Panc1 (cell line): ENCODE results near the gene ABTB2. TPM values are rescaled to one million over a fixed set of nuclear protein-coding genes. Genes with fewer than 3 reads are reported as not detected.

Experiments
- ATAC-seq: fragments of 200-7000 bp; cut with Tn5 transposase; 2 replicates; pipeline ENCODE4 v1.9.1; 2020; ENCODE audit warnings: mild to moderate bottlenecking, moderate library complexity
- BruUV-seq: library from RNA; stranded (reverse); fragments of 400-500 nt; replicated peaks from 2 replicates; lab custom pipeline; 2021; lab: Mats Ljungman, UMichigan
- CTCF ChIA-PET: fragments of 300-600 bp; sonication (Branson Sonifier 250); formaldehyde crosslinking; loops from one replicate; lab custom pipeline; 2022; ENCODE audit warnings: antibody characterized with exemption; lab: Charles Lee
- POLR2A ChIA-PET: fragments of 300-600 bp; sonication (Branson Sonifier 250); formaldehyde crosslinking; loops from one replicate; lab custom pipeline; 2022; ENCODE audit warnings: antibody characterized with exemption; lab: Charles Lee
- DNase-seq: peaks from one replicate; pipeline ENCODE4 v3.0.0-alpha.2; 2010; ENCODE audit warnings: low read depth, low spot score
- H3K27ac ChIP-seq: 2 replicates; pipeline ENCODE4 v1.5.1; 2011; ENCODE audit warnings: mild to moderate bottlenecking, low read length, inconsistent platforms
- H3K27me3 ChIP-seq: fragments of 200-500 bp; sonication (Bioruptor generic); 2 replicates; pipeline ENCODE4 v1.6.0; 2014; ENCODE audit warnings: low read length, inconsistent platforms; ENCODE audit not compliant: control insufficient read depth, insufficient read depth
- H3K36me3 ChIP-seq: fragments of 200-500 bp; sonication (Bioruptor generic); 2 replicates; pipeline ENCODE4 v1.5.1; 2014; ENCODE audit warnings: inconsistent platforms, mild to moderate bottlenecking, low read length, moderate library complexity; ENCODE audit not compliant: control insufficient read depth, insufficient read depth
- H3K4me1 ChIP-seq: 2 replicates; pipeline ENCODE4 v1.5.1; 2011; ENCODE audit warnings: inconsistent platforms, mild to moderate bottlenecking, low read length, moderate library complexity; ENCODE audit not compliant: control insufficient read depth, insufficient read depth
- H3K4me3 ChIP-seq, 2 experiments: 2 replicates each; pipeline ENCODE4 v1.5.1; 2011 to 2012; ENCODE audit warnings: low read depth in 2 of 2, low read length in 2 of 2, mild to moderate bottlenecking in 2 of 2, inconsistent platforms in 1 of 2, moderate library complexity in 1 of 2
- H3K9me3 ChIP-seq: fragments of 200-500 bp; sonication (Bioruptor generic); 2 replicates; pipeline ENCODE4 v1.5.1; 2014; ENCODE audit warnings: low read depth, mild to moderate bottlenecking, inconsistent platforms, low read length, moderate library complexity; ENCODE audit not compliant: control insufficient read depth, insufficient read depth
- POLR2AphosphoS5 ChIP-seq: IDR thresholded peaks from 2 replicates; pipeline ENCODE4 v1.6.1; 2012; ENCODE audit warnings: mild to moderate bottlenecking, low read depth, low read length, moderate library complexity
- SIN3A ChIP-seq: IDR thresholded peaks from 2 replicates; pipeline ENCODE4 v1.6.1; 2012; ENCODE audit warnings: low read depth, mild to moderate bottlenecking, low read length, moderate library complexity, borderline replicate concordance; ENCODE audit not compliant: insufficient read depth
- TCF7L2 ChIP-seq: IDR thresholded peaks from 2 replicates; pipeline ENCODE4 v1.6.1; 2011; ENCODE audit warnings: mild to moderate bottlenecking, low read depth, low read length, inconsistent platforms
- in situ Hi-C: cut with HindIII; loops from 2 replicates; pipeline ENCODE4 v1.10.0; 2016; ENCODE audit warnings: low sequenced_read_pairs, low pct_unique_long_range_greater_than_20kb
- intact Hi-C: fragments of 100-400 bp; cut with micrococcal nuclease; formaldehyde crosslinking; loops from one replicate; pipeline ENCODE4 v1.10.0; 2022; ENCODE audit not compliant: unreplicated experiment
- total RNA-seq: library from RNA; stranded (reverse); gene quantifications from one replicate; pipeline ENCODE4 v1.2.1, GENCODE V29; 2021; ENCODE audit not compliant: unreplicated experiment
- TF ChIP-seq, protein P1 (sequence below): fragments of 450-650 bp; IDR thresholded peaks from 2 replicates; pipeline ENCODE4 v1.5.1; 2017; ENCODE audit warnings: mild to moderate bottlenecking
- TF ChIP-seq, protein P2 (sequence below), 2 experiments: IDR thresholded peaks; 2 replicates each; pipeline ENCODE4 v1.6.1; 2011 to 2012; ENCODE audit warnings: low read depth in 2 of 2, control low read depth in 1 of 2, low read length in 1 of 2, mild to moderate bottlenecking in 1 of 2, moderate library complexity in 1 of 2; ENCODE audit not compliant: insufficient read depth in 1 of 2

ABTB2 gene
- total RNA-seq, 1 experiment from 2014 or later = 22.7 TPM

DNA sequence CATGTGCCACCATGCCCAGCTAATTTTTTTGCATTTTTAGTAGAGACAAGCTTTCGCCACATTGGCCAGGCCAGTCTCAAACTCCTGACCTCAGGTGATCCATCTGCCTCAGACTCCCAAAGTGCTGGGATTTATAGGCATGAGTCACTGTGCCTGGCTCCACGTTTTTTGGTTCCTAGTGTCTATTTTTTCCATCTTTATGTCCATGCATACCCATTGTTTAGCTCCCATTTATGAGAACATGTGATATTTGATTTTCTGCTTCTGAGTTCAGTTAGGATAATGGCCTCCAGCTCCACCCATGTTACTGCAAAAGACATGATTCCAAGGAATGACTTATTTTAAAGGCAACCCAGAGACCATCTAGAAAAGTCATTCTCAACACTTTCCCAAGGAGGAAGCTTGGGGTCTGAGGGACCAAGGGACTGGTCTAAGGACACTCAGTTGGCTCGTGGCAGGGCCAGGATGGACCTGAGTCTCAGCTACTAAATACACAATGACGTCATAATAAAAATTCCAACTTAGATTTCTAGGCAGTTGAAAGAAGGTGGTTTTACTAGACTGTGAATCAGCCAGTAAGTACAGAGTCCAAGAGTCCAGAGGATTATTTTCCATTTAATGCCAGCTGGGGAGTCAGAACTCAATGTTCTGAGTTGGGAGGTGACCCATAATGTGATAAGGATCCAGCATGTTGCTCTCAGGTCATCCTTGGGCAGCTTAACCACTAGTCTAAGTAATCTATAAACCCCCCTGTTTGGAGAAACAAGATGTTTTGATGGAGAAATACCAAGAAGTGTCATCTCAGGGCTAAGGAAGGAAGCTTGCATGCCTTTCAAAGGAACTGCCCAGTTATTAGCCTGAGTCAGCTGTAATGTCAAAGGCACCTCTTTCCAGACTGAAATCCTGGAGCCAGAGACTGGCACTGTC is 39.4 kb downstream of the ABTB2 start:
- ATAC-seq (peak; percentile 75), DNase-seq (peak; percentile 61)
- in situ Hi-C loops (no loop called here), intact Hi-C loops (no loop called here)
- no peaks in the 10 kb centered on the region for H3K9me3 ChIP-seq
- H3K4me1 ChIP-seq = peaks cover 15% of the 10 kb centered on the region
- ChIA-PET POLR2A (no interaction called here), CTCF (no interaction called here)
- H3K27ac ChIP-seq = peak overlapping the region; percentile 52
- peak; percentile 35; the same call in 1 of the 2 replicates for TF ChIP-seq TCF7L2
- no peak for TF ChIP-seq SIN3A
- H3K36me3 ChIP-seq = no peaks in the 10 kb centered on the region
- H3K4me3 ChIP-seq = no peak overlapping the region
- H3K27me3 ChIP-seq = no peaks in the 10 kb centered on the region
- BruUV-seq = no TSS peak

DNA sequence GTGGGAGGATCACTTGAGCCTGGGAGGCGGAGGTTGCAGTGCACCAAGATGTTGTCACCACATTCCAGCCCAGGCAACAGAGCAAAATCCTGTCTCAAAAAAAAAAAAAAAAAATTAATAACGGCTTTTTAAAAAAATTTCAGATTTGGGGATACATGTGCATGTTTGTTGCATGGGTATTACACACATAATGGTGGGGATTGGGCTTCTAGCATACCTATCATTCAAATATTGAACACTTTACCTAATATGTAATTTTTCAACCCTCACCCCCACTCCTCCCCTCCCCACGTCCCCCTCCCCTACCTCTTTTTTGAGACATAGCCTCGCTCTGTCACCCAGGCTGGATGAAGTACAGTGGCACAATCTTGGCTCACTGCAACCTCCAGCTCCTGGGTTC is 40.1 kb downstream of the ABTB2 start:
- Histone ChIP-seq H3K27me3 (no peaks in the 10 kb centered on the region), H3K4me3 (no peak overlapping the region), H3K36me3 (no peaks in the 10 kb centered on the region), H3K9me3 (no peaks in the 10 kb centered on the region), H3K4me1 (peaks cover 15% of the 10 kb centered on the region), H3K27ac (no peak overlapping the region)
- BruUV-seq = no TSS peak
- TF ChIP-seq SIN3A (no peak), TCF7L2 (no peak), POLR2AphosphoS5 (no peak)
- TF ChIP-seq, protein P1, sequence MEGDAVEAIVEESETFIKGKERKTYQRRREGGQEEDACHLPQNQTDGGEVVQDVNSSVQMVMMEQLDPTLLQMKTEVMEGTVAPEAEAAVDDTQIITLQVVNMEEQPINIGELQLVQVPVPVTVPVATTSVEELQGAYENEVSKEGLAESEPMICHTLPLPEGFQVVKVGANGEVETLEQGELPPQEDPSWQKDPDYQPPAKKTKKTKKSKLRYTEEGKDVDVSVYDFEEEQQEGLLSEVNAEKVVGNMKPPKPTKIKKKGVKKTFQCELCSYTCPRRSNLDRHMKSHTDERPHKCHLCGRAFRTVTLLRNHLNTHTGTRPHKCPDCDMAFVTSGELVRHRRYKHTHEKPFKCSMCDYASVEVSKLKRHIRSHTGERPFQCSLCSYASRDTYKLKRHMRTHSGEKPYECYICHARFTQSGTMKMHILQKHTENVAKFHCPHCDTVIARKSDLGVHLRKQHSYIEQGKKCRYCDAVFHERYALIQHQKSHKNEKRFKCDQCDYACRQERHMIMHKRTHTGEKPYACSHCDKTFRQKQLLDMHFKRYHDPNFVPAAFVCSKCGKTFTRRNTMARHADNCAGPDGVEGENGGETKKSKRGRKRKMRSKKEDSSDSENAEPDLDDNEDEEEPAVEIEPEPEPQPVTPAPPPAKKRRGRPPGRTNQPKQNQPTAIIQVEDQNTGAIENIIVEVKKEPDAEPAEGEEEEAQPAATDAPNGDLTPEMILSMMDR = no peak
- TF ChIP-seq, protein P2, sequence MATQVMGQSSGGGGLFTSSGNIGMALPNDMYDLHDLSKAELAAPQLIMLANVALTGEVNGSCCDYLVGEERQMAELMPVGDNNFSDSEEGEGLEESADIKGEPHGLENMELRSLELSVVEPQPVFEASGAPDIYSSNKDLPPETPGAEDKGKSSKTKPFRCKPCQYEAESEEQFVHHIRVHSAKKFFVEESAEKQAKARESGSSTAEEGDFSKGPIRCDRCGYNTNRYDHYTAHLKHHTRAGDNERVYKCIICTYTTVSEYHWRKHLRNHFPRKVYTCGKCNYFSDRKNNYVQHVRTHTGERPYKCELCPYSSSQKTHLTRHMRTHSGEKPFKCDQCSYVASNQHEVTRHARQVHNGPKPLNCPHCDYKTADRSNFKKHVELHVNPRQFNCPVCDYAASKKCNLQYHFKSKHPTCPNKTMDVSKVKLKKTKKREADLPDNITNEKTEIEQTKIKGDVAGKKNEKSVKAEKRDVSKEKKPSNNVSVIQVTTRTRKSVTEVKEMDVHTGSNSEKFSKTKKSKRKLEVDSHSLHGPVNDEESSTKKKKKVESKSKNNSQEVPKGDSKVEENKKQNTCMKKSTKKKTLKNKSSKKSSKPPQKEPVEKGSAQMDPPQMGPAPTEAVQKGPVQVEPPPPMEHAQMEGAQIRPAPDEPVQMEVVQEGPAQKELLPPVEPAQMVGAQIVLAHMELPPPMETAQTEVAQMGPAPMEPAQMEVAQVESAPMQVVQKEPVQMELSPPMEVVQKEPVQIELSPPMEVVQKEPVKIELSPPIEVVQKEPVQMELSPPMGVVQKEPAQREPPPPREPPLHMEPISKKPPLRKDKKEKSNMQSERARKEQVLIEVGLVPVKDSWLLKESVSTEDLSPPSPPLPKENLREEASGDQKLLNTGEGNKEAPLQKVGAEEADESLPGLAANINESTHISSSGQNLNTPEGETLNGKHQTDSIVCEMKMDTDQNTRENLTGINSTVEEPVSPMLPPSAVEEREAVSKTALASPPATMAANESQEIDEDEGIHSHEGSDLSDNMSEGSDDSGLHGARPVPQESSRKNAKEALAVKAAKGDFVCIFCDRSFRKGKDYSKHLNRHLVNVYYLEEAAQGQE (IDR thresholded peaks at IDR 0.05; ENCODE audit: insufficient read depth in 1 of 2, low read depth in 2 of 2, low read length in 1 of 2) = no peak
- no peak for DNase-seq
- no peak for ATAC-seq
- in situ Hi-C loops (no loop called here), intact Hi-C loops (no loop called here)
- CTCF ChIA-PET = no interaction called here
- POLR2A ChIA-PET = no interaction called here

DNA sequence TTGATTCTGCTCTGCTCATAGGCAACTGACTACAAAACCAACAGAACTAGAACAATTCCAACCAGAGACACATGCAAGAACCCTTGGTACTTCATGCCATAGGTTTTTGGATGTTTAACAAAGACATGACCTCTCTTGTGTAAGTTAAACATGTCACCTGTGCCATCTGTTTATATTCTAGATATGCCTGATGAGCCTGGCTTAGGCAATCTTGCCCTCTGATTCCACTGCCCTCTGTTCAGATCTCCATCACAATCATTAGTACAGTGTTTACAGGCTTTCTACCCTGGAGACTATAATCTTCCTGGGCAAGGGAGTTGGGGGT is 40.8 kb downstream of the ABTB2 start:
- in situ Hi-C loops = no loop called here
- CTCF ChIA-PET = no interaction called here

More for the DNA sequence above, 40.8 kb downstream of the ABTB2 start:
- no peaks in the 10 kb centered on the region for H3K9me3 ChIP-seq
- intact Hi-C loops = no loop called here
- H3K36me3 ChIP-seq = no peaks in the 10 kb centered on the region
- ATAC-seq = no peak
- TF ChIP-seq, protein P1 = no peak
- no peak for TF ChIP-seq TCF7L2
- TF ChIP-seq SIN3A = no peak
- no peak for TF ChIP-seq POLR2AphosphoS5
- TF ChIP-seq, protein P2 (IDR thresholded peaks at IDR 0.05; ENCODE audit: insufficient read depth in 1 of 2, low read depth in 2 of 2, low read length in 1 of 2) = no peak
- H3K27me3 ChIP-seq = no peaks in the 10 kb centered on the region
- POLR2A ChIA-PET = no interaction called here
- H3K4me3 ChIP-seq = no peak overlapping the region
- no peak overlapping the region for H3K27ac ChIP-seq
- H3K4me1 ChIP-seq = peaks cover 15% of the 10 kb centered on the region
- DNase-seq = no peak
- no TSS peak for BruUV-seq
